Left lobe of liver (tissue), 2 donors: ENCODE results near the gene SLC39A9. TPM values are rescaled to one million over a fixed set of nuclear protein-coding genes. Genes with fewer than 3 reads are reported as not detected.
"Not testable (repeated sequence)": the region's sequence is repeated elsewhere in the genome, so short reads cannot be mapped to it uniquely, and the experiment has no call there.

Experiments
- ATAC-seq: fragments of 200-7000 bp; cut with Tn5 transposase; one replicate; pipeline ENCODE4 v1.9.1; 2020; ENCODE audit warnings: mild to moderate bottlenecking, moderate library complexity
- DNase-seq: peaks from one replicate; pipeline ENCODE4 v3.0.0-alpha.2; 2020; ENCODE audit warnings: low spot score
- total RNA-seq: library from RNA; stranded (reverse); gene quantifications from one replicate; pipeline ENCODE4 v1.2.1, GENCODE V29; 2021
- donor health status: DM: no; HTN: no; CAD: no; lungs with moderate emphysema.
- donor health status: DM: no; HTN: yes; CAD: no.

The SLC39A9 gene
- total RNA-seq, 1 donor from 2014 or later = 55.2 TPM

- ATAC-seq, DNase-seq: not testable (repeated sequence)
Observed at GRCh38 chr14:69416087-69416486, 17.6 kb downstream of the SLC39A9 start.

GRCh38 chr14:69423279-69423678 is 24.8 kb downstream of the SLC39A9 start:
- DNase-seq (no peak), ATAC-seq (no peak)

- no peak for DNase-seq
- no peak for ATAC-seq
Observed at GRCh38 chr14:69424149-69424923, 25.8 kb downstream of the SLC39A9 start.

DNA sequence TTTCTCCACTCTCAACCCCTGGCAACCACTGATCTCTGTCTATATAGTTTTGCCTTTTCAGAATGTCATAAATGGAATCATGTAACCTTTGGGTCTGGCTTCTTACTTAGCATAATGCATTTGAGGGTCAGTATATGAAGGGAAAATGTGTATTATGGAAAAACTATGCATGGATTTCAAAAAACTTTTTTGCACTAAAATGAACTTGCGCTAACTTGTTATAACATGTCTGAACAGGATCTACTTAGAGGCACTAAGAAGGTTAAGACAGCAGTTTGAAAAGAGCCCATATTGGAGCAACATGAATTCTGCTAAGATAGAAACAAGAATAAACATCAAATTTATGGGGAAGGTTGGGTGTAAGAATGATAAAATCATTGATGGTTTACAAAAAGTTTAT is 29.1 kb downstream of the SLC39A9 start:
- DNase-seq = no peak
- no peak for ATAC-seq

DNA sequence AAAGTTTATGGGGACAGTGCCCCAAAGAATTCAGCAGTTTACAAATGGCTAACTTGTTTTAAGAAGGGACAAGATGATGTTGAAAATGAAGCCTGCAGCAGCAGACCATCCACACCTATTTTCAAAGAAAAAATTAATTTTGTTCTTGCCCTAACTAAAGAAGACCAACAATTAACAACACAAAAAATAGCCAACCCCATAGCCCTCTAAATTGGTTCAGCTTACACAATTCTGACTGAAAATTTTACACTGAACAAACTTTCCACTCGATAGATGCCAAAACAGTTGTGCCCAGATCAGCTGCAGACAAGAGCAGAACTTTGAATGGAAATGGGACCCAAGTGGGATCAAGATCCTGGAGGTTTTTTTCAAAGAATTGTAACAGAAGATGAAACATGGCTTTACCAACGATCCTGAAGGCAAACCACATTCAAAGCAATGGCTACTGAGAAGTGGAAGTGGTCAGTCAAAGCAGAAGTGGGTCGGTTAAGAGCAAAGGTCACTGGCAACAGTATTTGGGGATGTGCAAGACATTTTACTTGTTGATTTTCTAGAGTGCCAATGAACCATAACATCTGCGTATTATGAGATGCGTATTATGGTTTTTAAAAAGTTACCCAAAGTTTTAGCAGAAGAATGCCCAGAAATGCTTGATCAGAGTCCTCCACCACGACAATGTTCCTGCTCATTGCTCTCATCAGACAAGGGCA is 30.0 kb downstream of the SLC39A9 start:
- DNase-seq = no peak
- ATAC-seq = peak; percentile 37

DNA sequence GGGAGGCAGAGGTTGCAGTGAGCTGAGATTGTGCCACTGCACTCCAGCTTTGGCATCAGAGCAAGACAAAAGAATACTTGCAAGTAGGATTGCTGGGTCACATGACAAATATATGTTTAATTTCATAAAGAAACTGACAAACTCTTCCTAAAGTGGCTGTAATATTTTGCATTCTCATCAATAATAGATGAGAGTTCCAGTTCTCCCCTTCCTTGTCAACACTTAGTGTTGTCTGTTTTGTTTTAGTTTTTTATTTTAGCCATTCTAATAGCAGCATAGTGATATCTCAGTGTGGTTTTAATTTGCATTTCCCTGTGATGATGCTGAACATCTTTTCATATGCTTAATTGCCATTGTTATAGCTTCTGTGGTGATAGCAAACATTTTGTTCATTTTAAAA is 31.2 kb downstream of the SLC39A9 start:
- ATAC-seq = no peak

GRCh38 chr14:69430306-69430939 is 31.9 kb downstream of the SLC39A9 start:
- DNase-seq (no peak), ATAC-seq (peak; percentile 62)

More for the DNA sequence above, 31.2 kb downstream of the SLC39A9 start:
- DNase-seq = no peak

GRCh38 chr14:69432364-69432763 is 33.9 kb downstream of the SLC39A9 start:
- DNase-seq = no peak
- no peak for ATAC-seq

DNA sequence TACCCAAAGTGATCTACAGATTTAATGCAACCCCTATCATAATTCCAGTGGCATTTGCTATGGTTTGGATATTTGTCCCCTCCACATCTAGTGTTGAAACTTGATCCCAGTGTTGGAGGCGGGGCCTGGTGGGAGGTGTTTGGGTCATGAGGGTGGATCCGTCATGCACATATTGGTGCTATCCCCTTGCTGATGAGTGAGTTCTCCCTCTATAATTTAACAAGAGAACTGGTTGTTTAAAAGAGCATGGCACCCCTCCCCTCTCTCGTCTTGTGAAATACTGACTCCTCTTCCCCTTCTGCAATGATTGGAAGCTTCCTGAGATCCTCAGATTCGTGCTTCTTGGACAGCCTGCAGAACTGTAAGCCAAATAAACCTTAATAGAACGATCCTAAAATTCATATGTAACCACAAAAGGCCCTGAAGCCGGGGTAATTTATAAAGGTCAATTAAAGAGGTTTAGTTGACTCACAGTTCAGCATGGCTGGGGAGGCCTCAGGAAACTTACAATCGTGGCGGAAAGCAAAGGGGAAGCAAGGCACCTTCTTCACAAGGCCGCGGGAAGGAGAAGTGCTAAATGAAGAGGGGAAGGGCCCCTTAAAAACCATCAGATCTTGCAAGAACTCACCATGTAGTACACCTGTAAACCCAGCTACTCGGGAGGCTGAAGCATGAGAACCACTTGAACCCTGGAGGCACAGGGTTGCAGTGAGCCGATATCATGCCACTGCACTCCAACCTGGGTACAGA is 41.2 kb downstream of the SLC39A9 start:
- ATAC-seq (no peak), DNase-seq (no peak)

DNA sequence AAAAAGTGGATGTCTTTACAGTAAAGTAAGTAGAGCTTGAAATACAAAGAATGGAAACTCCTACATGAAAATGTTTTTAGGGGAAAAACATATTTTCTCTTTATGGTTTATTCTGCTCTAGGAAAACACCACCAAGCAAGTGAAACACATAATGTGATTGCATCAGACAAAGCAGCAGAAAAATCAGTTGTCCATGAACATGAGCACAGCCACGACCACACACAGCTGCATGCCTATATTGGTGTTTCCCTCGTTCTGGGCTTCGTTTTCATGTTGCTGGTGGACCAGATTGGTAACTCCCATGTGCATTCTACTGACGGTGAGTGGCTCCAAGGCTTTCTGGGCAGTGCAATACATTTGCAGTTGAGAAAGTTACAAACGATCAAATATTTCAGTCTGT is 43.5 kb downstream of the SLC39A9 start:
- ATAC-seq = no peak
- DNase-seq = no peak

DNA sequence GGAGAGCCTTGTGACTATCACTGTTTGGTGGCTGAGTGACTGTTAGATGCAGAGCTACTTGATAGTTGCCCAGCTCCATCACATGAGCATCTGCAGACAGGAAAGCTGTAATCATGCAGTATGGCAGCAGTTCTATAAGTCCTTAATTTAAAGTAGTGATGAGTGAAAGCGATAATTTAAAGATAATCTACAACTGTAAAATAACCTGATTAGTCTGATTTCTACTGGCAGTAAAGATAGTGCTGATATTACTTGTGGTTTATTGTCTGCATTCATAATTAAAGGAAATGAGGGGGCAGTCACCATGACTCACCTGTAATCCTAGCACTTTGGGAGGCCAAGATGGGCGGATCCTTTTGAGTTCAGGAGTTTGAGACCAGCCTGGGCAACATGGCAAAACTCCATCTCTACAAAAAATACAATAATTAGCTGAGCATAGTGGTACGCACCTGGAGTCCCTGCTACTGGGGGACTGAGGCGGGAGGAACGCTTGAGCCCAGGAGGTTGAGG is 44.9 kb downstream of the SLC39A9 start:
- ATAC-seq = no peak
- DNase-seq = no peak

DNA sequence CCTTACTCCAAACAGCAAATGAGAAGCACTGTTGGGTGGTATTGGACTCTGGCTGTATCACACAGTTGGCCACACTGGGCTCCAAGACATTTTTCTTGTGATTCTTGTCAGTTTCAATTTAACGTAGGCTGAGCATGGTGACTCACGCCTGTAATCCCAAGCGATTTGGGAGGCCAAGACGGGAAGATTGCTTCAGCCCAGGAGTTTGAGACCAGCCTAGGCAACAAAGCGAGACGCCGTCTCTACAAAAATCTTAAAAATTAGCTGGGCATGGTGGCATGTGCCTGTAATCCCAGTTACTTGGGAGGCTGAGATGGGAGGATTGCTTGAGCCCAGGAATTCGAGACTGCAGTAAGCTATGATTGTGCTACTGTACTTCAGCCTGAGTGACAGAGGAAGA is 50.7 kb downstream of the SLC39A9 start:
- no peak for DNase-seq

DNA sequence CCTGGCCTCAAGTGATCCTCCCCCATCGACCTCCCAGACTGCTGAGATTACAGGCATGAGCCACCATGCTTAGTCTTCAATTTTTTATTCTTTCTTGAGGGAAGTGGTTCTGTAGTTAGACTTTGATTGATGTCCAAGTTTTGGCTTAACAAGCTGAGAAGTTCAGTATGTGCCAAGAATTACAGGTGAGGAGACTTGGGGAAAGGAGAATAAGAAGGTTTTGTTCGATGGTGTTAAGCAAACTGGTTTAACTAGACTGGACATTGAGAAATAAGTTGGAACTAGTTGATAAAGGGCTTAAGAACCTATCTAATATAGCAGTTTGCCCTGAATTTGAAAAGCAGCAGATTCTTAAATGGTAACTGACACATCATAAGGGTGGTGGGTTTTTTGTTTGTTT is 53.4 kb downstream of the SLC39A9 start:
- no peak for DNase-seq
- no peak for ATAC-seq

More for the DNA sequence above, 50.7 kb downstream of the SLC39A9 start:
- ATAC-seq = no peak

DNA sequence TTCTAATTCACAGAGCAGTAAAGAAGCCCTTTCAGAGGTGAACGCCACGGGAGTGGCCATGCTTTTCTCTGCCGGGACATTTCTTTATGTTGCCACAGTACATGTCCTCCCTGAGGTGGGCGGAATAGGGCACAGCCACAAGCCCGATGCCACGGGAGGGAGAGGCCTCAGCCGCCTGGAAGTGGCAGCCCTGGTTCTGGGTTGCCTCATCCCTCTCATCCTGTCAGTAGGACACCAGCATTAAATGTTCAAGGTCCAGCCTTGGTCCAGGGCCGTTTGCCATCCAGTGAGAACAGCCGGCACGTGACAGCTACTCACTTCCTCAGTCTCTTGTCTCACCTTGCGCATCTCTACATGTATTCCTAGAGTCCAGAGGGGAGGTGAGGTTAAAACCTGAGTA is 59.9 kb downstream of the SLC39A9 start:
- no peak for DNase-seq
- peak; percentile 73 for ATAC-seq

DNA sequence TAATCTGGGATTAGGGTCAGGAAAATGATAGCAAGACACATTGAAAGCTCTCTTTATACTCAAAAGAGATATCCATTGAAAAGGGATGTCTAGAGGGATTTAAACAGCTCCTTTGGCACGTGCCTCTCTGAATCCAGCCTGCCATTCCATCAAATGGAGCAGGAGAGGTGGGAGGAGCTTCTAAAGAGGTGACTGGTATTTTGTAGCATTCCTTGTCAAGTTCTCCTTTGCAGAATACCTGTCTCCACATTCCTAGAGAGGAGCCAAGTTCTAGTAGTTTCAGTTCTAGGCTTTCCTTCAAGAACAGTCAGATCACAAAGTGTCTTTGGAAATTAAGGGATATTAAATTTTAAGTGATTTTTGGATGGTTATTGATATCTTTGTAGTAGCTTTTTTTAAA is 60.6 kb downstream of the SLC39A9 start:
- ATAC-seq (no peak), DNase-seq (no peak)

GRCh38 chr14:69460093-69460701 is 61.7 kb downstream of the SLC39A9 start:
- ATAC-seq (peak; percentile 95), DNase-seq (peak; percentile 63)

DNA sequence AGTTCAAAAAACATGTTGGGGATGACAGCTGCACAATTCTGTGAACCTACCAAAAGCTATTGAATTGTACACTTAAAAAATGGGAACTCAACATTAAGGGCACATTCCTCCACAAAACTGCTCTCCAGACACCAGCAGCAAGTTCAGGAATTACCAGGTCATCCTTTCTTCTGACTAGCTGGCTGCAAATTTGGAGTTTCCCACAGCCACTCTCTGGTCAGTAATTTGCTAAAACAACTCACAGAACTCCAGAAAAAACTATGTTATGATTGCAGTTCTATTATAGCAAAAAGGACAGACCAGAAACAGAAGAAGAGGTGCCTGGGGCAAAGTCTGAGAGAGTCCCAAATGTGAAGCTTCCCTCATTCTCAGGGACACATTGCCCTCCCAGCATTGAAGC is 65.9 kb downstream of the SLC39A9 start:
- ATAC-seq = no peak
- no peak for DNase-seq

DNA sequence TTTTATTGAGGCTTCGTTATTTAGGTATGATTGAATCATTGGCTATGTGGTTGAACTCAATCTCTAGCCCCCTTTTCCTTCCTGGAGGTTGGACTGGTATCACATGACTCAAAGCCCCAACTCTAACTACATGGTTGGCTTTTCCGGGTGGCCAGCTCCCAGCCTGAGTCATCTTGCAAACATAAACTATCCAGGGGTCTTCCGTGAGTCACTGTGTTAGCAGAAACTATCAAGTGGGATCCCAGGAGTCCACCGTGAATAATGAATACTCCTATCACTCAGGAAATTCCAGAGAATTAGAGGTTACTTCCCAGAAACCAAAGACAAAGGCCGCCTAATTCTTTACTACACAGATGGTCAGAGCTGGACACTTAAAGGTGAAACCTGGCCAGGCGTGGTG is 66.3 kb downstream of the SLC39A9 start:
- DNase-seq = no peak
- ATAC-seq = no peak

- DNase-seq (no peak), ATAC-seq (no peak)
Observed at GRCh38 chr14:69468949-69469348, 70.5 kb downstream of the SLC39A9 start.

- DNase-seq (no peak), ATAC-seq (no peak)
Observed at GRCh38 chr14:69471436-69471835, 72.9 kb downstream of the SLC39A9 start.

DNA sequence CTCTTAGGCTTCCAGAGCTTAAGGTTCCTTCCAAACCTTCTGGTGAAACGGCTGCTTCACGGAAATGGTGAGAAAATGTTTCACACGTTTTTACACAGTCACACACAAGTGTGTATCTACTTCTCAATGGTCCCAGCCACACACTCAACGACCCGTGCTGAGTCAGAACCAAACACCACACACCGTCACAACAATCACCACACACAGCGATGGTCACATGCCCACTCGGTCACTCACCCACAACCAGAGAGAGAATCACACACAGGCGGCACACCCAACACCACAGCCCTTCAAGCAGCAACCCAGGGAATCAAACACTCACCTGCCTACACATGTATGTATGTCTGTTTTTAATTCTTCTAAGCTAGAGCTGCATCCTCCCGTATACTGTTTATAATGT is 73.4 kb downstream of the SLC39A9 start:
- DNase-seq (no peak), ATAC-seq (no peak)
